ENCODE results near the gene TPST1. TPM values are rescaled to one million over a fixed set of nuclear protein-coding genes. Genes with fewer than 3 reads are reported as not detected.

The TPST1 gene
- total RNA-seq, 2 experiments from 2014 or later: 1.9 to 2.6 TPM

DNA sequence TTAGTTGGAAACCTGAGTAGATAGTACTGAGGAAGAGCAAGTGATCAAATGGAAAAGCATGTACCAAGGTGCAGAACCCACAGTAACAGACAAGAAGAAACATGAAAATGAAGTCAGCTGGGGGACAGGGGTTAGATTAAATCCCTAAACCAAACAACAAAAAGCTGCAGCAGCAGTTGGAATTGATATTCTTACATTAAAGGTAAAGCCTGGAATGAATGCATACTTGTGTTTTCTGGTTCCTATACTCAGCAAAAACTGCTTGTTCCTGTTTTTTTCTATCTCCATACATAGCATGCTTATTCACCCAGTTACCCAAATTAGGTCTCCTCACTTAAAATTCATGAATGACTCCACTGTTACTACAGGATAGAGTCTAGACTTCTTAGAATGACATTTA is 92.4 kb downstream of the TPST1 start:
- peaks cover 3% of the 10 kb centered on the region for H3K36me3 Mint-ChIP-seq (ENCODE audit: low read depth)
- no peak overlapping the region for H3K27ac ChIP-seq (ENCODE audit: low read depth in 1 of 2, low read length in 2 of 2)

GRCh38 chr7:66301249-66301648 is 96.1 kb downstream of the TPST1 start:
- H3K4me1 ChIP-seq (ENCODE audit: insufficient read depth, low read length): no peaks in the 10 kb centered on the region
- Mint-ChIP-seq H3K4me1 (ENCODE audit: low read depth) (no peaks in the 10 kb centered on the region), H3K36me3 (ENCODE audit: low read depth) (no peaks in the 10 kb centered on the region), H3K9me3 (peaks cover 9% of the 10 kb centered on the region), H3K27me3 (peaks cover 5% of the 10 kb centered on the region), H3K4me3 (no peak overlapping the region), H3K27ac (no peak overlapping the region)
- H3K36me3 ChIP-seq (ENCODE audit: insufficient read depth, low read length): no peaks in the 10 kb centered on the region
- ATAC-seq (ENCODE audit: poor library complexity): no peak
- POLR2A ChIA-PET: no interaction called here
- no peak overlapping the region for H3K27ac ChIP-seq (ENCODE audit: low read depth in 1 of 2, low read length in 2 of 2)
- no peaks in the 10 kb centered on the region for H3K27me3 ChIP-seq (ENCODE audit: control insufficient read depth in 1 of 2, insufficient read depth in 2 of 2, low read length in 2 of 2)
- intact Hi-C loops (cut with DNase I, micrococcal nuclease): no loop called here
- CTCF ChIA-PET: no interaction called here
- peaks cover 3 to 5% of the 10 kb centered on the region in 2 experiments for H3K9me3 ChIP-seq (ENCODE audit: control insufficient read depth in 1 of 2, insufficient read depth in 1 of 2, low read length in 2 of 2)
- no peak for TF ChIP-seq CTCF (IDR thresholded peaks at IDR 0.05)
- DNase-seq: no peak
- no peak overlapping the region for H3K4me3 ChIP-seq (ENCODE audit: low read length)

More for the DNA sequence above, 92.4 kb downstream of the TPST1 start:
- no peaks in the 10 kb centered on the region for H3K36me3 ChIP-seq (ENCODE audit: insufficient read depth, low read length)
- no peak for DNase-seq
- intact Hi-C loops (cut with DNase I, micrococcal nuclease): no loop called here
- no peak overlapping the region for H3K4me3 Mint-ChIP-seq
- ATAC-seq (ENCODE audit: poor library complexity): no peak
- peaks cover 12% of the 10 kb centered on the region for H3K9me3 Mint-ChIP-seq
- H3K4me3 ChIP-seq (ENCODE audit: low read length): no peak overlapping the region
- no peaks in the 10 kb centered on the region for H3K27me3 Mint-ChIP-seq
- no peaks in the 10 kb centered on the region for H3K27me3 ChIP-seq (ENCODE audit: control insufficient read depth in 1 of 2, insufficient read depth in 2 of 2, low read length in 2 of 2)
- no peak for TF ChIP-seq CTCF (IDR thresholded peaks at IDR 0.05)
- H3K4me1 ChIP-seq (ENCODE audit: insufficient read depth, low read length): no peaks in the 10 kb centered on the region
- peaks cover 3 to 5% of the 10 kb centered on the region in 2 experiments for H3K9me3 ChIP-seq (ENCODE audit: control insufficient read depth in 1 of 2, insufficient read depth in 1 of 2, low read length in 2 of 2)
- H3K4me1 Mint-ChIP-seq (ENCODE audit: low read depth): no peaks in the 10 kb centered on the region
- H3K27ac Mint-ChIP-seq: no peak overlapping the region
- ChIA-PET CTCF (no interaction called here), POLR2A (no interaction called here)

GRCh38 chr7:66301737-66302136 is 96.6 kb downstream of the TPST1 start:
- Histone ChIP-seq H3K4me1 (ENCODE audit: insufficient read depth, low read length) (no peaks in the 10 kb centered on the region), H3K36me3 (ENCODE audit: insufficient read depth, low read length) (no peaks in the 10 kb centered on the region), H3K9me3 (ENCODE audit: control insufficient read depth in 1 of 2, insufficient read depth in 1 of 2, low read length in 2 of 2) (peaks cover 3 to 5% of the 10 kb centered on the region in 2 experiments), H3K27ac (ENCODE audit: low read depth in 1 of 2, low read length in 2 of 2) (no peak overlapping the region), H3K4me3 (ENCODE audit: low read length) (no peak overlapping the region), H3K27me3 (ENCODE audit: control insufficient read depth in 1 of 2, insufficient read depth in 2 of 2, low read length in 2 of 2) (no peaks in the 10 kb centered on the region)
- H3K4me1 Mint-ChIP-seq (ENCODE audit: low read depth): no peaks in the 10 kb centered on the region
- H3K4me3 Mint-ChIP-seq: no peak overlapping the region
- H3K9me3 Mint-ChIP-seq: peaks cover 9% of the 10 kb centered on the region
- H3K27ac Mint-ChIP-seq: no peak overlapping the region
- no peak for ATAC-seq (ENCODE audit: poor library complexity)
- H3K27me3 Mint-ChIP-seq: peaks cover 8% of the 10 kb centered on the region
- CTCF ChIA-PET: interaction anchor here (1.2 kb wide), 1 partner anchor 9 kb away, joined by 4 read pairs; no protein-coding TSS in a partner anchor
- no peaks in the 10 kb centered on the region for H3K36me3 Mint-ChIP-seq (ENCODE audit: low read depth)
- no peak for DNase-seq
- TF ChIP-seq CTCF (IDR thresholded peaks at IDR 0.05): no peak
- intact Hi-C loops (cut with DNase I, micrococcal nuclease): no loop called here
- POLR2A ChIA-PET: no interaction called here

Measured in CD4-positive, alpha-beta T cell (primary cell).